ENCODE data around the gene PSMB5.

DNA sequence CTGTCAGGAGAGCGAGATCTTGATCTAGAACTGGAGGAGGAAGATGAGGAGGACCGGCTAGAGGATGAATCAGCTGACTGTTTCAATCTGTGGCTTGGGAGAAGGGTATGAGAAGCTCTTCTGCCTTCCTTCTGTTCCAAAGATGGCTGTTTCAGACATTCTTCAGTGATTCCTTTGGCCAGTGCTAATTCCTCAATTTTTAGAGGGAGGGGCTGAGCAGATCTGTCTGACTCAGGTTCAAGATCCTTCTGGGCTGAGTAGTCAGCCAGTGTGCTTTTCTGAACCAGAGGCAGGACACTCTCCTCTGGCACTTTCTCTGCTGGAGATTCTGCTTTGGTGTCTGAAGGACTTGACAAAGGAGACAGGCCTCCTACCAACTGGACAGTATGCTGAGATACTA lies 45.0 kb upstream of the PSMB5 start:
- TF ChIP-seq POLR2AphosphoS5 (IDR thresholded peaks at IDR 0.05; ENCODE audit: borderline replicate concordance, low read depth, low read length), result no peak
- no peak for TF ChIP-seq EZH2 (IDR thresholded peaks at IDR 0.05)
- no peak for TF ChIP-seq FOXP2 (optimal IDR thresholded peaks at IDR 0.05; ENCODE audit: control extremely low read depth, extremely low read length, insufficient read depth)
